AG04450 (cell line): Measurements from ENCODE around the gene CYB561D1. TPM values are rescaled to one million over a fixed set of nuclear protein-coding genes. Genes with fewer than 3 reads are reported as not detected.

Experiments used
- CTCF ChIA-PET: fragments of 300-600, 350-600 bp; formaldehyde crosslinking; extraction: SDS; loops from one replicate; lab custom pipeline; 2022; ENCODE audit warnings: antibody characterized with exemption, inconsistent platforms; lab: Charles Lee
- POLR2A ChIA-PET: fragments of 350-600 bp; formaldehyde crosslinking; extraction: SDS; loops from one replicate; lab custom pipeline; 2021; ENCODE audit warnings: antibody characterized with exemption, inconsistent platforms; lab: Yijun Ruan, JAX
- DNase-seq: peaks from one replicate; pipeline ENCODE4 v3.0.0-alpha.2; 2011; ENCODE audit warnings: low read depth, low spot score
- H3K27ac ChIP-seq: one replicate; pipeline ENCODE4 v1.5.1; 2012; ENCODE audit warnings: low read depth, low read length, control low read depth
- H3K27me3 ChIP-seq: one replicate; pipeline ENCODE4 v1.6.0; 2012; ENCODE audit warnings: low read length; ENCODE audit not compliant: control insufficient read depth, insufficient read depth
- H3K4me3 ChIP-seq: 2 replicates; pipeline ENCODE4 v1.5.1; 2011; ENCODE audit warnings: mild to moderate bottlenecking, low read depth, low read length, control low read depth
- H3K9me3 ChIP-seq: 2 replicates; pipeline ENCODE4 v1.5.1; 2012; ENCODE audit warnings: low read length; ENCODE audit not compliant: control insufficient read depth, insufficient read depth
- CTCF ChIP-seq: IDR thresholded peaks from 2 replicates; pipeline ENCODE4 v1.5.1; 2011; ENCODE audit warnings: low read depth, low read length, control low read depth, inconsistent platforms
- polyA plus RNA-seq: library from polyadenylated mRNA; depleted of rRNA; stranded (reverse); fragments of >200 nt; gene quantifications from 2 replicates; pipeline ENCODE4 v1.2.3, GENCODE V29; 2011

CYB561D1 gene
- polyA plus RNA-seq, 1 experiment: 5.4 TPM

GRCh38 chr1:109543988-109544735 is 50.3 kb downstream of the CYB561D1 start:
- TF ChIP-seq CTCF: no peak
- POLR2A ChIA-PET: no interaction called here
- CTCF ChIA-PET: interaction anchor here (1.2 to 4.7 kb wide), 5 partner anchors 11 to 230 kb away, joined by 4 to 164 read pairs (median 37); no protein-coding TSS in a partner anchor

DNA sequence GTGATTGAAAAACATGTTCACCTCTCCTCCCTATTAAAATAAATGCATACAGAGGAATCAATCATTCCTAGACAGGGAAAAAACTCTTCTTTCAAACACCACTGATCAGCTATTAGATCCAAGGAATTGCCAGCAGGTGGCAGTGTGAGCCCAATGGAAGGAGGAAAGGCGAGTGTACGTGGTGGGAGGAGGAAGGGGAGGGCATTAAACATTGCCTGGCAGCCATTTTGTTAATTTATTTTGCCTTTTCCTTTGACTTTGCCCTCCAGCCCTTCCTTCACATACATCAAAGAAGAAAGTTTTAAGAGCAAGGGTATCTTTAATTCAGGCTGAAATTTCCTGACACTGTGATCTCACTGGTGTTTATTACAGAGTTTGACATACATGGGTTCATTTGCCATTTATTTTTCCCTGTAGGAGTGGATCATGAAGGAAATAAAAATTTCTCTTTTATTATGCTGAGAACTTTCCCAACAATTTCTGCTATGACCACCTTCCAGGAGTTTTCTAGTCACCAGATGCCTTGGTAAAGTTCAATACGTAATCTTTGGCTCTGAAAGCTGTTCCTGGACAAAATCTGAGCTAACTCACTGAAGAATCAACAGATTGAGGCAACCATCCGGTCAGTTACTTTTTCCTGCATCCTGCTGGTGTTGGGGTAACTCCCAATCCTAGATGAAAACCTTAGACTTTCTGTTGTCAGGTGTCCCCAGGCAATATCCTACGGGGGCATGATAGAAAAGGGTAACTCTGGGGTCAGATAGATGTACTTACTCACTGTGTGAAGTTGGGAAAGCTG is 52.6 kb downstream of the CYB561D1 start:
- ChIA-PET POLR2A (interaction anchor here (0.5 to 1.2 kb wide), 5 partner anchors 97 to 438 kb away, joined by 3 to 8 read pairs (median 4); partner anchors contain the start of gene AHCYL1), CTCF (interaction anchor here (0.6 to 4.7 kb wide), 47 partner anchors 8 to 464 kb away, joined by 3 to 164 read pairs (median 4); partner anchors contain the start of genes AHCYL1, AMPD2, CYB561D1 and GNAT2)
- peak; percentile 90 for TF ChIP-seq CTCF

More at GRCh38 chr1:109543988-109544735, 50.3 kb downstream of the CYB561D1 start:
- Histone ChIP-seq H3K27me3 (peaks cover 12% of the 10 kb centered on the region), H3K4me3 (no peak overlapping the region), H3K9me3 (no peaks in the 10 kb centered on the region; the same call in 1 of the 2 replicates), H3K27ac (no peak overlapping the region)
- no peak for DNase-seq

DNA sequence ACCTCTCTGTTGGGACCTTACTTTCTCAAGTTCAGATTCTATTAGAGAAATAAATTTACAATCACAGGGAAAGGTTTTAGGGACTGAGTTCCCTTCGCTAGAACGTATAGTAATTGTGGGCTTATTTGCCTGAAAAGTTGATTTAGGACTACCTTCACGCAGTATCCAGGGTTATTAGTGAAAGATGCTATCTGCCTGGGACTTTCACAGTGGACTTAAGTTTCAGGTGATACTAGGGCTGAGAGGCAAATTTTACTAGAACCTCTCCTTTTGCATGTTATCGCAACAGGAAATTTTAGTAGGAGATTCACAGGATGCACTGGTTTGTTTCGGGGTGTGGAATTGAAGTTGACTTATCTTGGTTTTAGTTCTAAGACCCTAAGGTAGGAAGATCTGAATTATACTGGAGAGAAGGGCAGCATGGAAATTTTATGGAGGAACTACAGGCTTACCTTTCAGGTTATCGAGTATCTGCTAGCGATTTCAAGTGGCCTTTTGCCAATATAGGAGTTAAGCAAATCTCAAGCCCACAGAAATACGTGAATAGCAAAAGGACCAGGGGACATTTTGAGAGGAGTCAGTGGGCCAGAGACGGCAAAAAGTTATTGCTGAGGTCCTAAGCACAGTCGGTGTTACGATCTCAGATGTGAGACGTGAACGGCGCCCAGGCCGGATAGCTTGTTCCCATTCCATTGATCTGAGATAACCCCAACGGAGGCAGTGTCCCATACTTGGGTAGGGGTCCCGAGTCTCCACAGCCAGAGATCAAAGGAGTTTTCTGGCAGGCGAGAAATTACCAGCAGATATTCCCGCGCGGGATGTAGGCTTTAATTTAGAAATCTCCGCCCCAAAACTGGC is 53.8 kb downstream of the CYB561D1 start:
- TF ChIP-seq CTCF: no peak
- ChIA-PET CTCF (interaction anchor here (1.1 to 3.6 kb wide), 9 partner anchors 12 to 227 kb away, joined by 3 to 106 read pairs (median 17); no protein-coding TSS in a partner anchor), POLR2A (interaction anchor here (0.5 to 2.1 kb wide), 22 partner anchors 21 to 487 kb away, joined by 3 to 24 read pairs (median 6); partner anchors contain the start of genes AHCYL1, AMPD2, GNAT2 and STRIP1)
- Histone ChIP-seq H3K27ac (peak overlapping the region; percentile 83), H3K27me3 (peaks cover 2% of the 10 kb centered on the region), H3K4me3 (peak overlapping the region; percentile 98), H3K9me3 (no peaks in the 10 kb centered on the region; the same call in 1 of the 2 replicates)
- no peak for DNase-seq

More for the DNA sequence above, 52.6 kb downstream of the CYB561D1 start:
- DNase-seq: peak; percentile 64
- peaks cover 4% of the 10 kb centered on the region for H3K27me3 ChIP-seq
- peak overlapping the region; percentile 98 for H3K4me3 ChIP-seq
- no peaks in the 10 kb centered on the region; the same call in 1 of the 2 replicates for H3K9me3 ChIP-seq
- peak overlapping the region; percentile 68 for H3K27ac ChIP-seq

- peak; percentile 85 for DNase-seq
- H3K9me3 ChIP-seq: no peaks in the 10 kb centered on the region; the same call in 1 of the 2 replicates
- CTCF ChIA-PET: interaction anchor here (0.6 to 3.1 kb wide), 14 partner anchors 11 to 435 kb away, joined by 3 to 31 read pairs (median 3); no protein-coding TSS in a partner anchor
- no peaks in the 10 kb centered on the region for H3K27me3 ChIP-seq
- POLR2A ChIA-PET: interaction anchor here (0.5 to 2.1 kb wide), 27 partner anchors 8 to 486 kb away, joined by 3 to 24 read pairs (median 5); partner anchors contain the start of genes AHCYL1, AMIGO1, AMPD2 and GNAT2
- H3K27ac ChIP-seq: peak within 1 kb of the TSS; percentile 83
- no peak for TF ChIP-seq CTCF
- H3K4me3 ChIP-seq: peak within 1 kb of the TSS; percentile 98
Measured at GRCh38 chr1:109548321-109549267, 54.7 kb downstream of the CYB561D1 start, which contains the start of gene GNAI3. TSS of gene GNAI3 (plus strand) at chr1:109548615. CDS start at chr1:109548721, 106 bp downstream.
